Measurements from ENCODE around the gene GALNT5.

DNA sequence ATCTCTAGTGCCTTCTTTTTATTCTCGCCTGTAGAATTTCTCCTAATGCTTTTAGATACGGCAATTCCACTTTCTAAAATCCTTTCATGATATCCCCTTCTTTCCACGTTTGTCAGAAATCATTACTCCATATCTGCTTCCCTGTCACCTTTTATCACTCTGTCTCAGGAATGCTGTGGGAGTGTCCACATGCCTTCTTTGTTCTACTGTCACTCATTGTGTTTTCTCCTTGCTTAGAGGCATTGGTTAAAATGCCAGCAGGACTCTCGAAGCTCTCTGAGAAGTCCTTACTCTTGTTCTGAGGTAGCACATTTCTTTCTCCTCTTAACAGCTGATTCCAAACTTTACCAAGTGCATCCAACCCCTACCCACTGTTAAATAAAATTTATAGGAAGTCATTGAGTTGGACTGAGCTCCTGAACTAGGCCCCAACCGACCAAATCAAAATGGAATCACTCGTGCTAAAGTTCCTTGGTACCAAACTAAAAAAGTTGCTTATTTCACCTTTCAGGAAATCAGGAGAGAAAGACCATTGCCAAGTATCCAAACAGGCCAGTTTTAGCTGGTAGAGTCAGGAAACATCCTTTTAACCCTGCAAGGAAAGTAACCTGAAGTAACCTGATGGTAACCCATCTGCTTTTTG is 10.6 kb upstream of the GALNT5 start:
- TF ChIP-seq, protein P1, sequence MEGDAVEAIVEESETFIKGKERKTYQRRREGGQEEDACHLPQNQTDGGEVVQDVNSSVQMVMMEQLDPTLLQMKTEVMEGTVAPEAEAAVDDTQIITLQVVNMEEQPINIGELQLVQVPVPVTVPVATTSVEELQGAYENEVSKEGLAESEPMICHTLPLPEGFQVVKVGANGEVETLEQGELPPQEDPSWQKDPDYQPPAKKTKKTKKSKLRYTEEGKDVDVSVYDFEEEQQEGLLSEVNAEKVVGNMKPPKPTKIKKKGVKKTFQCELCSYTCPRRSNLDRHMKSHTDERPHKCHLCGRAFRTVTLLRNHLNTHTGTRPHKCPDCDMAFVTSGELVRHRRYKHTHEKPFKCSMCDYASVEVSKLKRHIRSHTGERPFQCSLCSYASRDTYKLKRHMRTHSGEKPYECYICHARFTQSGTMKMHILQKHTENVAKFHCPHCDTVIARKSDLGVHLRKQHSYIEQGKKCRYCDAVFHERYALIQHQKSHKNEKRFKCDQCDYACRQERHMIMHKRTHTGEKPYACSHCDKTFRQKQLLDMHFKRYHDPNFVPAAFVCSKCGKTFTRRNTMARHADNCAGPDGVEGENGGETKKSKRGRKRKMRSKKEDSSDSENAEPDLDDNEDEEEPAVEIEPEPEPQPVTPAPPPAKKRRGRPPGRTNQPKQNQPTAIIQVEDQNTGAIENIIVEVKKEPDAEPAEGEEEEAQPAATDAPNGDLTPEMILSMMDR (IDR thresholded peaks at IDR 0.05), result no peak
- TF ChIP-seq POLR2A (IDR thresholded peaks at IDR 0.05), result no peak
